Right lobe of liver (tissue), 6 donors: Measurements from ENCODE around the gene SLC35B2. TPM values are rescaled to one million over a fixed set of nuclear protein-coding genes. Genes with fewer than 3 reads are reported as not detected.
A peak's percentile ranks its signal among the peaks of the same experiment; 100 is the strongest.

Experiments used
- ATAC-seq, 4 donors: fragments of 200-7000 bp; cut with Tn5 transposase; one replicate each; pipeline ENCODE4 v1.9.1; 2020; ENCODE audit warnings: mild to moderate bottlenecking in 4 of 4, moderate library complexity in 4 of 4
- DNase-seq, 3 donors: peaks; one replicate each; pipeline ENCODE4 v3.0.0-alpha.2; 2020
- H3K27ac ChIP-seq, 3 donors: fragments of 200-600 bp; one replicate each; pipeline ENCODE4 v1.8.0; 2022
- H3K27me3 ChIP-seq, 2 donors: fragments of 200-600 bp; one replicate each; pipeline ENCODE4 v1.8.0; 2022
- H3K36me3 ChIP-seq, 4 donors: fragments of 200-600 bp; sonication (generic) in 1 of 4; one replicate each; pipeline versions ENCODE4 v1.5.1 to v1.8.0; 2017 to 2022; ENCODE audit warnings: control low read depth in 1 of 4
- H3K4me1 ChIP-seq, 4 donors: fragments of 200-600 bp; sonication (generic) in 1 of 4; one replicate each; pipeline versions ENCODE4 v1.5.1 to v1.8.0; 2017 to 2022; ENCODE audit warnings: control low read depth in 1 of 4
- H3K4me3 ChIP-seq, 3 donors: fragments of 200-600 bp; one replicate each; pipeline ENCODE4 v1.8.0; 2022
- H3K9me3 ChIP-seq, 4 donors: fragments of 200-600 bp; sonication (generic) in 1 of 4; one replicate each; pipeline versions ENCODE4 v1.5.1 to v1.8.0; 2017 to 2022; ENCODE audit warnings: control low read depth in 1 of 4
- CTCF ChIP-seq, 4 donors: fragments of 200-600 bp in 3 of 4; fragments of 450-650 bp in 1 of 4; IDR thresholded peaks; one replicate each; pipeline versions ENCODE4 v1.5.1 to v1.8.0; 2016 to 2022; ENCODE audit warnings: antibody characterized with exemption in 4 of 4, mild to moderate bottlenecking in 2 of 4
- POLR2A ChIP-seq: fragments of 450-650 bp; IDR thresholded peaks from one replicate; pipeline ENCODE4 v1.6.1; 2017; ENCODE audit warnings: antibody characterized with exemption, mild to moderate bottlenecking
- WGBS: methylation state at CpG from one replicate; pipeline ENCODE4 v1.1.6; 2018; ENCODE audit warnings: low coverage, low lambda C conversion rate; ENCODE audit not compliant: insufficient coverage; ENCODE audit errors: missing lambda C conversion rate; 5-methylcytosine and 5-hydroxymethylcytosine counted together
- intact Hi-C, 2 donors: fragments of 100-400 bp; cut with DNase I; formaldehyde crosslinking; loops; one replicate each; pipeline versions ENCODE4 v1.11.2 to v1.14.1; 2022
- total RNA-seq, 6 experiments: library from RNA; depleted of rRNA in 2 of 6; stranded (reverse); fragments of >200 nt in 2 of 6; fragmentation: NEBNext Ultra II Directional in 3 of 6; extraction: Animal tissue kit (Norgen Biotek cat#: 25700) in 3 of 6; gene quantifications; one replicate each; pipeline versions ENCODE4 v1.1.0 to v1.2.4, GENCODE V29; 2016 to 2023
- donor health status: DM: no; HTN: yes; CAD: no.
- donor health status: DM: no; HTN: no; CAD: no.
- donor health status: DM: no; HTN: no; CAD: no.
- donor health status: DM: no; HTN: yes; CAD: no.
- donor health status: DM: no; HTN: yes; CAD: no.

SLC35B2 gene
- total RNA-seq, 6 experiments from 2014 or later, result 15.1 to 29.0 (median 20.9) TPM

- H3K27ac ChIP-seq, result no peak overlapping the region
- TF ChIP-seq CTCF (IDR thresholded peaks at IDR 0.05) (no peak), POLR2A (no peak)
- 71% methylated on average over 10 of the region's 12 CpGs for WGBS
- ATAC-seq (no peak), DNase-seq (peak in 1 of 3 donors; percentile 40)
- H3K9me3 ChIP-seq, result no peaks in the 10 kb centered on the region
- H3K4me3 ChIP-seq, result no peak overlapping the region
- peaks cover 13 to 61% (median 42%) of the 10 kb centered on the region in 4 donors for H3K36me3 ChIP-seq
- intact Hi-C loops, result no loop called here
- H3K4me1 ChIP-seq, result peaks cover 0 to 36% (median 0%) of the 10 kb centered on the region in 4 donors
- H3K27me3 ChIP-seq, result no peaks in the 10 kb centered on the region
Observed at GRCh38 chr6:44254191-44255104, 2.9 kb downstream of the SLC35B2 start.

- peaks cover 14 to 69% (median 49%) of the 10 kb centered on the region in 4 donors for H3K36me3 ChIP-seq
- no peak overlapping the region for H3K27ac ChIP-seq
- TF ChIP-seq CTCF (IDR thresholded peaks at IDR 0.05) (peak; percentile 33 to 49 (median 42)), POLR2A (no peak)
- no peak overlapping the region for H3K4me3 ChIP-seq
- ATAC-seq (peak in 2 of 4 donors; percentile 7 to 17), DNase-seq (peak in 2 of 3 donors; percentile 32 to 52)
- H3K9me3 ChIP-seq, result no peaks in the 10 kb centered on the region
- intact Hi-C loops, result no loop called here
- no peaks in the 10 kb centered on the region for H3K27me3 ChIP-seq
- H3K4me1 ChIP-seq, result peaks cover 0 to 45% (median 0%) of the 10 kb centered on the region in 4 donors
- WGBS, result 23% methylated on average over 4 of the region's 10 CpGs
Observed at GRCh38 chr6:44253307-44254101, 3.8 kb downstream of the SLC35B2 start.

- no peak for TF ChIP-seq CTCF (IDR thresholded peaks at IDR 0.05)
- no peak for TF ChIP-seq POLR2A
- no peak overlapping the region for H3K27ac ChIP-seq
- H3K36me3 ChIP-seq, result peaks cover 14 to 70% (median 49%) of the 10 kb centered on the region in 4 donors
- no peaks in the 10 kb centered on the region for H3K27me3 ChIP-seq
- H3K4me1 ChIP-seq, result peaks cover 0 to 46% (median 0%) of the 10 kb centered on the region in 4 donors
- 76% methylated on average over 10 of the region's 14 CpGs for WGBS
- ATAC-seq (no peak), DNase-seq (peak in 1 of 3 donors; percentile 19)
- intact Hi-C loops, result no loop called here
- no peak overlapping the region for H3K4me3 ChIP-seq
- H3K9me3 ChIP-seq, result no peaks in the 10 kb centered on the region
Observed at GRCh38 chr6:44251576-44252524, 5.5 kb downstream of the SLC35B2 start.

- 54% methylated on average over 2 of the region's 3 CpGs for WGBS
- no peak for DNase-seq
- no peak for TF ChIP-seq CTCF (IDR thresholded peaks at IDR 0.05)
- no peak for TF ChIP-seq POLR2A
- H3K27ac ChIP-seq, result peak overlapping the region in 2 of 3 donors; percentile 19 to 24
- no peak for ATAC-seq
- H3K4me1 ChIP-seq, result peaks cover 0 to 40% (median under 1%) of the 10 kb centered on the region in 4 donors
- H3K9me3 ChIP-seq, result no peaks in the 10 kb centered on the region
- H3K4me3 ChIP-seq, result no peak overlapping the region
- H3K36me3 ChIP-seq, result peaks cover 14 to 70% (median 49%) of the 10 kb centered on the region in 4 donors
- intact Hi-C loops, result no loop called here
- H3K27me3 ChIP-seq, result no peaks in the 10 kb centered on the region
Observed at GRCh38 chr6:44250718-44251123, 6.6 kb downstream of the SLC35B2 start.
